Measurements from ENCODE around the gene ZNF668. TPM values are rescaled to one million over a fixed set of nuclear protein-coding genes. Genes with fewer than 3 reads are reported as not detected.

Gene ZNF668
- total RNA-seq, 1 donor: 14.5 TPM

DNA sequence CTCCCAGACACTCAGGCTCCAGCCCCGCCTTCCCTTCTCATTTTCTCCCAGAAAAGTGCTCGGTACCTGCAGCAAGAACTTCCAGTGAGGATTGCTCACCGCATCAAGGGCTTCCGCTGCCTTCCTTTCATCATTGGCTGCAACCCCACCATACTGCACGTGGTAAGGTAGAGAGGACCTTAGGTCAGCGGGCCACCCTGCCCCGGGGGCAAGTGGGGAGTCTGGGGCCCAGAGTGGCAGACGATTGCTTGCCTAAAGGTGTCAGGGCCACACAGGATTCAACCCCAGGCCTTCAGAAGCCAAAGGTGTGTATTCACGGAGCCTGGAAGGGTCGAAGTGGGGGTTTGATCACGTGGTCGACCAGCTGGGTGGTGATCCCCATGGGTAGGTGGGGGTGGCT, 35.6 kb upstream of the ZNF668 start:
- peak; percentile 46 for DNase-seq (ENCODE audit: insufficient read length, low spot score, missing footprints)
- H3K4me1 ChIP-seq (ENCODE audit: insufficient read depth, low read length): peaks cover 15% of the 10 kb centered on the region
- no peak overlapping the region for H2AFZ ChIP-seq (ENCODE audit: low read length)
- no peaks in the 10 kb centered on the region for H3K9me3 ChIP-seq (ENCODE audit: low read depth, low read length)
- H3K79me2 ChIP-seq (ENCODE audit: insufficient read depth, low read length): peaks cover 19% of the 10 kb centered on the region
- H3K27me3 ChIP-seq (ENCODE audit: insufficient read depth, low read length): no peaks in the 10 kb centered on the region
- no peak overlapping the region for H3K27ac ChIP-seq (ENCODE audit: low read depth, low read length)
- H3K4me3 ChIP-seq (ENCODE audit: insufficient read depth, low read length): no peak overlapping the region
- peaks cover 3% of the 10 kb centered on the region for H4K20me1 ChIP-seq (ENCODE audit: insufficient read depth, low read length)
- H3K36me3 ChIP-seq (ENCODE audit: insufficient read depth, low read length): peaks cover 38% of the 10 kb centered on the region
- H3K4me2 ChIP-seq (ENCODE audit: insufficient read depth, low read length): peak overlapping the region; percentile 73
- TF ChIP-seq, protein P1, sequence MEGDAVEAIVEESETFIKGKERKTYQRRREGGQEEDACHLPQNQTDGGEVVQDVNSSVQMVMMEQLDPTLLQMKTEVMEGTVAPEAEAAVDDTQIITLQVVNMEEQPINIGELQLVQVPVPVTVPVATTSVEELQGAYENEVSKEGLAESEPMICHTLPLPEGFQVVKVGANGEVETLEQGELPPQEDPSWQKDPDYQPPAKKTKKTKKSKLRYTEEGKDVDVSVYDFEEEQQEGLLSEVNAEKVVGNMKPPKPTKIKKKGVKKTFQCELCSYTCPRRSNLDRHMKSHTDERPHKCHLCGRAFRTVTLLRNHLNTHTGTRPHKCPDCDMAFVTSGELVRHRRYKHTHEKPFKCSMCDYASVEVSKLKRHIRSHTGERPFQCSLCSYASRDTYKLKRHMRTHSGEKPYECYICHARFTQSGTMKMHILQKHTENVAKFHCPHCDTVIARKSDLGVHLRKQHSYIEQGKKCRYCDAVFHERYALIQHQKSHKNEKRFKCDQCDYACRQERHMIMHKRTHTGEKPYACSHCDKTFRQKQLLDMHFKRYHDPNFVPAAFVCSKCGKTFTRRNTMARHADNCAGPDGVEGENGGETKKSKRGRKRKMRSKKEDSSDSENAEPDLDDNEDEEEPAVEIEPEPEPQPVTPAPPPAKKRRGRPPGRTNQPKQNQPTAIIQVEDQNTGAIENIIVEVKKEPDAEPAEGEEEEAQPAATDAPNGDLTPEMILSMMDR (IDR thresholded peaks at IDR 0.05; ENCODE audit: extremely low read depth, low read depth, low read length): no peak

- H3K27me3 ChIP-seq (ENCODE audit: insufficient read depth, low read length): no peaks in the 10 kb centered on the region
- H3K4me3 ChIP-seq (ENCODE audit: insufficient read depth, low read length): peak overlapping the region; percentile 94
- TF ChIP-seq, protein P1 (IDR thresholded peaks at IDR 0.05; ENCODE audit: extremely low read depth, low read depth, low read length): no peak
- no peaks in the 10 kb centered on the region for H3K9me3 ChIP-seq (ENCODE audit: low read depth, low read length)
- H3K36me3 ChIP-seq (ENCODE audit: insufficient read depth, low read length): peaks cover 38% of the 10 kb centered on the region
- H4K20me1 ChIP-seq (ENCODE audit: insufficient read depth, low read length): peaks cover 3% of the 10 kb centered on the region
- H3K79me2 ChIP-seq (ENCODE audit: insufficient read depth, low read length): peaks cover 19% of the 10 kb centered on the region
- H3K4me2 ChIP-seq (ENCODE audit: insufficient read depth, low read length): peak overlapping the region; percentile 73
- peaks cover 15% of the 10 kb centered on the region for H3K4me1 ChIP-seq (ENCODE audit: insufficient read depth, low read length)
- peak overlapping the region; percentile 74 for H3K27ac ChIP-seq (ENCODE audit: low read depth, low read length)
- DNase-seq (ENCODE audit: insufficient read length, low spot score, missing footprints): peak; percentile 76
- H2AFZ ChIP-seq (ENCODE audit: low read length): no peak overlapping the region
These were observed 34.9 kb upstream of the ZNF668 start for GRCh38 chr16:31108794-31109558.

DNA sequence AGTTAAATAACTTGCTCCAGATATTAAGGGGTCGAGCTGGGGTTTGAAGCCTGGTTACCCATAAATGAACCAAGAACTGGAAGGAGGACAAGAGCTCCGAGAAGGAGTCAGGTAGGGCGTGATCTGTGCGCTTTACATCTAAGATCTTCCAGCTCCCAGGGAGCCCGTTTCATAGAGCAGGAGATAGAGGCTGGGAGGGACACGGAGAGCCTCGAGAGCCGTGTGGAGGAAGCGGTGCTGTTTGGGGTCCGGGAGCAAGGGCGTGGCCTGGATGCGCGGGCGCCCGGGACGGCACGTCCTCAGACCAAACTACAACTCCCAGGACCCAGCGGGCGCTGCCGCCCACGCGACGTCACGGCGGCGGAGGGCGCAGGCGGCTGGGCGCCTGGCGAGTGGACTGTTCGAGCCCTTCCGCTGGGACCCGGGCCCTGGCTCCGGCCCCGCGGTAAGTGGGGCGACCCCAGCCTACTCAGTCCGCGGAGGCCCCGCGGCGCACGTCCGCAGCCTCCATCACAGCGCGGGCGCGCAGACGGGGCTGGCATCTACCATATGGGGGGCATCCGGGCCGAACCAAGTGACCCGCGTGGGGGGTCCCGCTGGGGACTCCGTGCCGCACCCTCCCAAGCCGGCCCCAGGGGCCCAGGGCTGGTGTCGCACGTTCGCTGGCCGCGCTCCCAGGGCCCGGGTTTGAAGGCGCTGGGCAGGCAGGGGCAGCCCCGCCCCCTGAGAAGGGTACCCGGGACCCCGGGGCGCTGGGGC, 34.2 kb upstream of the ZNF668 start, which contains the start of gene BCKDK:
Gene BCKDK (plus strand): TSS at position 352 of the 759 bp plus-strand sequence. CDS start 838 bp downstream, outside the sequence.
- peak within 1 kb of the TSS; percentile 94 for H3K4me3 ChIP-seq (ENCODE audit: insufficient read depth, low read length)
- peak within 1 kb of the TSS; percentile 79 for H2AFZ ChIP-seq (ENCODE audit: low read length)
- peaks cover 19% of the 10 kb centered on the region for H3K79me2 ChIP-seq (ENCODE audit: insufficient read depth, low read length)
- H3K27me3 ChIP-seq (ENCODE audit: insufficient read depth, low read length): no peaks in the 10 kb centered on the region
- no peaks in the 10 kb centered on the region for H3K9me3 ChIP-seq (ENCODE audit: low read depth, low read length)
- peak; percentile 100 for DNase-seq (ENCODE audit: insufficient read length, low spot score, missing footprints)
- peaks cover 37% of the 10 kb centered on the region for H3K36me3 ChIP-seq (ENCODE audit: insufficient read depth, low read length)
- H4K20me1 ChIP-seq (ENCODE audit: insufficient read depth, low read length): peaks cover 3% of the 10 kb centered on the region
- peak within 1 kb of the TSS; percentile 74 for H3K27ac ChIP-seq (ENCODE audit: low read depth, low read length)
- TF ChIP-seq, protein P1 (IDR thresholded peaks at IDR 0.05; ENCODE audit: extremely low read depth, low read depth, low read length): no peak
- H3K4me1 ChIP-seq (ENCODE audit: insufficient read depth, low read length): peaks cover 15% of the 10 kb centered on the region
- H3K4me2 ChIP-seq (ENCODE audit: insufficient read depth, low read length): peak within 1 kb of the TSS; percentile 73

- Histone ChIP-seq H3K27ac (ENCODE audit: low read depth, low read length) (no peak overlapping the region), H3K4me3 (ENCODE audit: insufficient read depth, low read length) (no peak overlapping the region), H3K9me3 (ENCODE audit: low read depth, low read length) (no peaks in the 10 kb centered on the region), H3K79me2 (ENCODE audit: insufficient read depth, low read length) (peaks cover 19% of the 10 kb centered on the region), H3K4me2 (ENCODE audit: insufficient read depth, low read length) (peak overlapping the region; percentile 73), H2AFZ (ENCODE audit: low read length) (peak overlapping the region; percentile 79), H3K4me1 (ENCODE audit: insufficient read depth, low read length) (peaks cover 15% of the 10 kb centered on the region), H3K36me3 (ENCODE audit: insufficient read depth, low read length) (peaks cover 29% of the 10 kb centered on the region), H3K27me3 (ENCODE audit: insufficient read depth, low read length) (no peaks in the 10 kb centered on the region), H4K20me1 (ENCODE audit: insufficient read depth, low read length) (peaks cover 3% of the 10 kb centered on the region)
- peak; percentile 50 for DNase-seq (ENCODE audit: insufficient read length, low spot score, missing footprints)
- TF ChIP-seq, protein P1 (IDR thresholded peaks at IDR 0.05; ENCODE audit: extremely low read depth, low read depth, low read length): no peak
These were observed 33.4 kb upstream of the ZNF668 start for GRCh38 chr16:31107465-31107867.

Data from osteoblast (primary cell).